Keratinocyte (primary cell): ENCODE results near the gene MAP2K4. TPM values are rescaled to one million over a fixed set of nuclear protein-coding genes. Genes with fewer than 3 reads are reported as not detected.

Source experiments
- DNase-seq: peaks from one replicate; pipeline ENCODE4 v3.0.0-alpha.2; 2011; ENCODE audit warnings: low read depth, missing footprints, low spot score
- FAIRE-seq: peaks from 2 replicates; lab custom pipeline; 2011; peaks lifted over from hg19 to GRCh38; lab: Jason Lieb, UNC
- H2AFZ ChIP-seq: 2 replicates; pipeline ENCODE4 v1.6.0; 2012; ENCODE audit warnings: low read length, control low read depth, inconsistent platforms; ENCODE audit not compliant: control insufficient read depth
- H3K27ac ChIP-seq: 2 replicates; pipeline ENCODE4 v1.5.1; 2011; ENCODE audit warnings: low read length; ENCODE audit not compliant: control insufficient read depth, insufficient read depth
- H3K27me3 ChIP-seq: 3 replicates; pipeline ENCODE4 v1.6.0; 2011; ENCODE audit warnings: low read length; ENCODE audit not compliant: control insufficient read depth, insufficient read depth; ENCODE audit errors: extremely low read depth
- H3K36me3 ChIP-seq, 2 experiments: 2 replicates in 1 of 2; 3 replicates in 1 of 2; pipeline ENCODE4 v1.5.1; 2011; ENCODE audit warnings: low read length in 2 of 2, mild to moderate bottlenecking in 1 of 2; ENCODE audit not compliant: control insufficient read depth in 2 of 2, insufficient read depth in 2 of 2; ENCODE audit errors: extremely low read depth in 1 of 2
- H3K4me1 ChIP-seq: 3 replicates; pipeline ENCODE4 v1.5.1; 2011; ENCODE audit warnings: low read length; ENCODE audit not compliant: control insufficient read depth, insufficient read depth; ENCODE audit errors: extremely low read depth
- H3K4me2 ChIP-seq: 3 replicates; pipeline ENCODE4 v1.6.0; 2011; ENCODE audit warnings: low read depth, low read length; ENCODE audit not compliant: control insufficient read depth, insufficient read depth; ENCODE audit errors: extremely low read depth
- H3K4me3 ChIP-seq, 3 experiments: fragments of 200-600 bp in 1 of 3; sonication (generic) in 1 of 3; 2 replicates in 2 of 3; 3 replicates in 1 of 3; pipeline ENCODE4 v1.5.1; 2011 to 2016; ENCODE audit warnings: low read length in 3 of 3, mild to moderate bottlenecking in 3 of 3, control low read depth in 2 of 3, inconsistent platforms in 1 of 3, low read depth in 1 of 3, mixed read lengths in 1 of 3, mixed run types in 1 of 3, moderate library complexity in 1 of 3; ENCODE audit not compliant: control insufficient read depth in 2 of 3, insufficient read depth in 2 of 3; ENCODE audit errors: extremely low read depth in 1 of 3
- H3K79me2 ChIP-seq: 2 replicates; pipeline ENCODE4 v1.6.0; 2012; ENCODE audit warnings: low read length; ENCODE audit not compliant: control insufficient read depth, insufficient read depth
- H3K9ac ChIP-seq: 3 replicates; pipeline ENCODE4 v1.6.0; 2011; ENCODE audit warnings: low read length; ENCODE audit not compliant: control insufficient read depth, insufficient read depth; ENCODE audit errors: extremely low read depth
- H3K9me1 ChIP-seq: 3 replicates; pipeline ENCODE4 v1.6.0; 2011; ENCODE audit warnings: low read length; ENCODE audit not compliant: control insufficient read depth, insufficient read depth; ENCODE audit errors: extremely low read depth
- H3K9me3 ChIP-seq: 2 replicates; pipeline ENCODE4 v1.5.1; 2012; ENCODE audit warnings: low read depth, low read length; ENCODE audit not compliant: control insufficient read depth
- H4K20me1 ChIP-seq: 3 replicates; pipeline ENCODE4 v1.6.0; 2011; ENCODE audit warnings: low read length; ENCODE audit not compliant: control insufficient read depth, insufficient read depth; ENCODE audit errors: extremely low read depth
- CTCF ChIP-seq, 3 experiments: IDR thresholded peaks in 1 of 3; conservative IDR thresholded peaks in 1 of 3; optimal IDR thresholded peaks in 1 of 3; 2 replicates in 2 of 3; 3 replicates in 1 of 3; pipeline versions ENCODE3 to v1.5.1; 2011; ENCODE audit warnings: low read length in 3 of 3, mild to moderate bottlenecking in 3 of 3, moderate library complexity in 2 of 3, control low read depth in 1 of 3, inconsistent platforms in 1 of 3; ENCODE audit not compliant: insufficient read depth in 2 of 3; ENCODE audit errors: extremely low read depth in 1 of 3
- EZH2 ChIP-seq: IDR thresholded peaks from one replicate; pipeline ENCODE4 v1.6.1; 2012; ENCODE audit warnings: inconsistent platforms, mild to moderate bottlenecking, low read length, moderate library complexity
- dilution Hi-C: fragments of 300-500 bp; cut with MboI; formaldehyde crosslinking; loops from one replicate; pipeline ENCODE4 v1.7.0; 2020; ENCODE audit warnings: low sequenced_read_pairs; ENCODE audit not compliant: extremely low pct_ligation_motif_present
- polyA plus RNA-seq, 5 experiments: library from polyadenylated mRNA; depleted of rRNA in 3 of 5; stranded (reverse) in 3 of 5; stranded (forward) in 1 of 5; unstranded in 1 of 5; fragments of >200 nt; gene quantifications; 1 replicate in 1 of 5; 2 replicates in 3 of 5; 3 replicates in 1 of 5; pipeline versions ENCODE4 v1.2.1 to v1.2.3, GENCODE V29; 2011 to 2012; ENCODE audit warnings: missing spikeins in 2 of 5, low read depth in 1 of 5, low replicate concordance in 1 of 5

The MAP2K4 gene
- polyA plus RNA-seq, 1 donor (not counting 4 experiments of a cell fraction or from before 2014, with no cell fraction given), result 37.3 TPM

GRCh38 chr17:12068946-12069345, 48.3 kb downstream of the MAP2K4 start:
- H3K9me3 ChIP-seq, result no peaks in the 10 kb centered on the region
- DNase-seq (no peak), FAIRE-seq (no peak)
- no peak overlapping the region for H3K27ac ChIP-seq
- H3K79me2 ChIP-seq, result peaks cover 46% of the 10 kb centered on the region
- no peak overlapping the region for H2AFZ ChIP-seq
- TF ChIP-seq EZH2 (no peak), CTCF (optimal IDR thresholded peaks at IDR 0.05 in 1 of 3, IDR thresholded peaks at IDR 0.05 in 1 of 3, conservative IDR thresholded peaks at IDR 0.05 in 1 of 3; ENCODE audit: extremely low read depth in 1 of 3, insufficient read depth in 2 of 3, low read length in 3 of 3) (no peak)
- dilution Hi-C loops, result no loop called here
- H3K4me2 ChIP-seq, result no peak overlapping the region
- no peaks in the 10 kb centered on the region for H4K20me1 ChIP-seq
- no peaks in the 10 kb centered on the region for H3K27me3 ChIP-seq
- no peak overlapping the region for H3K4me3 ChIP-seq
- peaks cover 9% of the 10 kb centered on the region for H3K4me1 ChIP-seq
- H3K9me1 ChIP-seq, result no peaks in the 10 kb centered on the region
- peaks cover 3 to 5% of the 10 kb centered on the region in 2 experiments for H3K36me3 ChIP-seq
- H3K9ac ChIP-seq, result no peak overlapping the region

GRCh38 chr17:12070561-12070960, 49.9 kb downstream of the MAP2K4 start:
- TF ChIP-seq CTCF (optimal IDR thresholded peaks at IDR 0.05 in 1 of 3, IDR thresholded peaks at IDR 0.05 in 1 of 3, conservative IDR thresholded peaks at IDR 0.05 in 1 of 3; ENCODE audit: extremely low read depth in 1 of 3, insufficient read depth in 2 of 3, low read length in 3 of 3) (no peak), EZH2 (no peak)
- H3K79me2 ChIP-seq, result peaks cover 49% of the 10 kb centered on the region
- no peak for FAIRE-seq

More at GRCh38 chr17:12070561-12070960, 49.9 kb downstream of the MAP2K4 start:
- H2AFZ ChIP-seq, result no peak overlapping the region
- no peaks in the 10 kb centered on the region for H4K20me1 ChIP-seq
- H3K4me2 ChIP-seq, result no peak overlapping the region
- no peak overlapping the region for H3K4me3 ChIP-seq
- dilution Hi-C loops, result no loop called here
- no peak overlapping the region for H3K27ac ChIP-seq
- no peaks in the 10 kb centered on the region for H3K9me1 ChIP-seq
- H3K9ac ChIP-seq, result no peak overlapping the region
- no peaks in the 10 kb centered on the region for H3K27me3 ChIP-seq
- peaks cover 7 to 10% of the 10 kb centered on the region in 2 experiments for H3K36me3 ChIP-seq
- no peaks in the 10 kb centered on the region for H3K9me3 ChIP-seq
- H3K4me1 ChIP-seq, result peaks cover 9% of the 10 kb centered on the region
- DNase-seq, result no peak
